ENCODE measurements around the gene FYB1.
A peak's percentile ranks its signal among the peaks of the same experiment; 100 is the strongest.

The FYB1 gene

GRCh38 chr5:39137819-39138451 lies 81.4 kb downstream of the FYB1 start:
- no peak overlapping the region for H3K4me3 Mint-ChIP-seq
- no peaks in the 10 kb centered on the region for H3K9me3 Mint-ChIP-seq
- DNase-seq (ENCODE audit: low spot score) = no peak
- peaks cover 3% of the 10 kb centered on the region for H3K4me1 Mint-ChIP-seq (ENCODE audit: low read depth)
- peaks cover 41% of the 10 kb centered on the region for H3K36me3 Mint-ChIP-seq (ENCODE audit: low read depth)
- no peak overlapping the region for H3K27ac Mint-ChIP-seq
- H3K27me3 Mint-ChIP-seq (ENCODE audit: low read depth) = no peaks in the 10 kb centered on the region

- Mint-ChIP-seq H3K4me1 (ENCODE audit: low read depth) (peaks cover 3% of the 10 kb centered on the region), H3K4me3 (no peak overlapping the region), H3K9me3 (no peaks in the 10 kb centered on the region), H3K27me3 (ENCODE audit: low read depth) (no peaks in the 10 kb centered on the region), H3K36me3 (ENCODE audit: low read depth) (peaks cover 46% of the 10 kb centered on the region), H3K27ac (no peak overlapping the region)
- no peak for DNase-seq (ENCODE audit: low spot score)
These were observed 82.0 kb downstream of the FYB1 start for GRCh38 chr5:39137391-39137790.

- no peak for DNase-seq (ENCODE audit: low spot score)
- Mint-ChIP-seq H3K4me1 (ENCODE audit: low read depth) (peaks cover 10% of the 10 kb centered on the region), H3K9me3 (no peaks in the 10 kb centered on the region), H3K4me3 (no peak overlapping the region), H3K27me3 (ENCODE audit: low read depth) (no peaks in the 10 kb centered on the region), H3K36me3 (ENCODE audit: low read depth) (peaks cover 74% of the 10 kb centered on the region), H3K27ac (no peak overlapping the region)
These were observed 86.6 kb downstream of the FYB1 start for GRCh38 chr5:39132792-39133191.

- Mint-ChIP-seq H3K9me3 (no peaks in the 10 kb centered on the region), H3K4me3 (no peak overlapping the region), H3K27me3 (ENCODE audit: low read depth) (no peaks in the 10 kb centered on the region), H3K4me1 (ENCODE audit: low read depth) (peaks cover 9% of the 10 kb centered on the region), H3K27ac (no peak overlapping the region), H3K36me3 (ENCODE audit: low read depth) (peaks cover 76% of the 10 kb centered on the region)
- no peak for DNase-seq (ENCODE audit: low spot score)
These were observed 87.3 kb downstream of the FYB1 start for GRCh38 chr5:39132128-39132447.

GRCh38 chr5:39131210-39132127 lies 87.9 kb downstream of the FYB1 start:
- H3K27me3 Mint-ChIP-seq (ENCODE audit: low read depth) = no peaks in the 10 kb centered on the region
- DNase-seq (ENCODE audit: low spot score) = no peak

GRCh38 chr5:39130716-39131115 lies 88.6 kb downstream of the FYB1 start:
- no peaks in the 10 kb centered on the region for H3K9me3 Mint-ChIP-seq
- H3K4me1 Mint-ChIP-seq (ENCODE audit: low read depth) = peaks cover 9% of the 10 kb centered on the region
- H3K27me3 Mint-ChIP-seq (ENCODE audit: low read depth) = no peaks in the 10 kb centered on the region
- H3K4me3 Mint-ChIP-seq = no peak overlapping the region
- DNase-seq (ENCODE audit: low spot score) = no peak
- H3K27ac Mint-ChIP-seq = no peak overlapping the region
- peaks cover 74% of the 10 kb centered on the region for H3K36me3 Mint-ChIP-seq (ENCODE audit: low read depth)

More at GRCh38 chr5:39131210-39132127, 87.9 kb downstream of the FYB1 start:
- Mint-ChIP-seq H3K9me3 (no peaks in the 10 kb centered on the region), H3K36me3 (ENCODE audit: low read depth) (peaks cover 72% of the 10 kb centered on the region), H3K4me1 (ENCODE audit: low read depth) (peaks cover 9% of the 10 kb centered on the region), H3K27ac (no peak overlapping the region), H3K4me3 (no peak overlapping the region)

- no peaks in the 10 kb centered on the region for H3K9me3 Mint-ChIP-seq
- H3K27ac Mint-ChIP-seq = no peak overlapping the region
- H3K36me3 Mint-ChIP-seq (ENCODE audit: low read depth) = peaks cover 50% of the 10 kb centered on the region
- H3K4me1 Mint-ChIP-seq (ENCODE audit: low read depth) = peaks cover 10% of the 10 kb centered on the region
- no peaks in the 10 kb centered on the region for H3K27me3 Mint-ChIP-seq (ENCODE audit: low read depth)
- H3K4me3 Mint-ChIP-seq = no peak overlapping the region
- DNase-seq (ENCODE audit: low spot score) = no peak
These were observed 97.4 kb downstream of the FYB1 start for GRCh38 chr5:39121922-39122321.

GRCh38 chr5:39121315-39121714 lies 98.0 kb downstream of the FYB1 start:
- Mint-ChIP-seq H3K4me3 (no peak overlapping the region), H3K9me3 (no peaks in the 10 kb centered on the region), H3K27ac (no peak overlapping the region), H3K36me3 (ENCODE audit: low read depth) (peaks cover 56% of the 10 kb centered on the region), H3K4me1 (ENCODE audit: low read depth) (peaks cover 15% of the 10 kb centered on the region), H3K27me3 (ENCODE audit: low read depth) (no peaks in the 10 kb centered on the region)
- no peak for DNase-seq (ENCODE audit: low spot score)

- H3K4me1 Mint-ChIP-seq (ENCODE audit: low read depth) = peaks cover 21% of the 10 kb centered on the region
- H3K9me3 Mint-ChIP-seq = no peaks in the 10 kb centered on the region
- H3K4me3 Mint-ChIP-seq = no peak overlapping the region
- peak overlapping the region; percentile 23 for H3K27ac Mint-ChIP-seq
- peaks cover 58% of the 10 kb centered on the region for H3K36me3 Mint-ChIP-seq (ENCODE audit: low read depth)
- DNase-seq (ENCODE audit: low spot score) = no peak
- no peaks in the 10 kb centered on the region for H3K27me3 Mint-ChIP-seq (ENCODE audit: low read depth)
These were observed 99.3 kb downstream of the FYB1 start for GRCh38 chr5:39120052-39120420.

- DNase-seq (ENCODE audit: low spot score) = no peak
- H3K36me3 Mint-ChIP-seq (ENCODE audit: low read depth) = peaks cover 61% of the 10 kb centered on the region
- peaks cover 21% of the 10 kb centered on the region for H3K4me1 Mint-ChIP-seq (ENCODE audit: low read depth)
- H3K27me3 Mint-ChIP-seq (ENCODE audit: low read depth) = no peaks in the 10 kb centered on the region
- no peak overlapping the region for H3K27ac Mint-ChIP-seq
- H3K9me3 Mint-ChIP-seq = no peaks in the 10 kb centered on the region
- H3K4me3 Mint-ChIP-seq = no peak overlapping the region
These were observed 99.8 kb downstream of the FYB1 start for GRCh38 chr5:39119404-39120051.

GRCh38 chr5:39118638-39119037 lies 100.7 kb downstream of the FYB1 start:
- no peak for DNase-seq (ENCODE audit: low spot score)
- Mint-ChIP-seq H3K27me3 (ENCODE audit: low read depth) (no peaks in the 10 kb centered on the region), H3K27ac (no peak overlapping the region), H3K9me3 (no peaks in the 10 kb centered on the region), H3K4me1 (ENCODE audit: low read depth) (peaks cover 21% of the 10 kb centered on the region), H3K36me3 (ENCODE audit: low read depth) (peaks cover 61% of the 10 kb centered on the region), H3K4me3 (no peak overlapping the region)

GRCh38 chr5:39117401-39117800 lies 102.0 kb downstream of the FYB1 start:
- H3K27ac Mint-ChIP-seq = no peak overlapping the region
- no peaks in the 10 kb centered on the region for H3K27me3 Mint-ChIP-seq (ENCODE audit: low read depth)
- H3K9me3 Mint-ChIP-seq = no peaks in the 10 kb centered on the region
- H3K36me3 Mint-ChIP-seq (ENCODE audit: low read depth) = peaks cover 63% of the 10 kb centered on the region
- peaks cover 21% of the 10 kb centered on the region for H3K4me1 Mint-ChIP-seq (ENCODE audit: low read depth)
- no peak overlapping the region for H3K4me3 Mint-ChIP-seq
- no peak for DNase-seq (ENCODE audit: low spot score)

GRCh38 chr5:39116344-39117170 lies 102.8 kb downstream of the FYB1 start:
- no peak overlapping the region for H3K27ac Mint-ChIP-seq
- peaks cover 57% of the 10 kb centered on the region for H3K36me3 Mint-ChIP-seq (ENCODE audit: low read depth)
- no peak for DNase-seq (ENCODE audit: low spot score)
- H3K4me1 Mint-ChIP-seq (ENCODE audit: low read depth) = peaks cover 21% of the 10 kb centered on the region
- H3K9me3 Mint-ChIP-seq = no peaks in the 10 kb centered on the region
- no peak overlapping the region for H3K4me3 Mint-ChIP-seq
- H3K27me3 Mint-ChIP-seq (ENCODE audit: low read depth) = no peaks in the 10 kb centered on the region
